K562 (cell line): Measurements from ENCODE around the gene PRKAG1.

Experiments used
- CTCF ChIP-seq, 3 experiments: IDR thresholded peaks in 2 of 3; conservative IDR thresholded peaks in 1 of 3; 2 replicates each; pipeline ENCODE4 v1.5.1; 2011 to 2012; ENCODE audit warnings: low read length in 3 of 3, mild to moderate bottlenecking in 3 of 3, control low read depth in 2 of 3, improper control_type of control experiment in 1 of 3, inconsistent platforms in 1 of 3, low read depth in 1 of 3, mixed read lengths in 1 of 3, moderate library complexity in 1 of 3; ENCODE audit not compliant: insufficient read depth in 2 of 3
- ZNF644 ChIP-seq: fragments of 200-800 bp; sonication (Bioruptor generic); IDR thresholded peaks from 2 replicates; pipeline ENCODE4 v1.6.1; 2016; ENCODE audit warnings: low read depth, missing genetic modification characterization, missing compliant biosample characterization

GRCh38 chr12:49030119-49030518 is 11.5 kb upstream of the PRKAG1 start:
- TF ChIP-seq CTCF (IDR thresholded peaks at IDR 0.05 in 2 of 3, conservative IDR thresholded peaks at IDR 0.05 in 1 of 3; ENCODE audit: insufficient read depth in 2 of 3, low read depth in 1 of 3, low read length in 3 of 3), result no peak
- no peak for TF ChIP-seq ZNF644 (tag)
